Adrenal gland (tissue), 19 donors: ENCODE results near the gene LDAF1. TPM values are rescaled to one million over a fixed set of nuclear protein-coding genes. Genes with fewer than 3 reads are reported as not detected.
"Not testable (repeated sequence)": the region's sequence is repeated elsewhere in the genome, so short reads cannot be mapped to it uniquely, and the experiment has no call there.

Experiments
- DNase-seq, 7 donors: peaks; one replicate each; pipeline ENCODE4 v3.0.0-alpha.2; 2019 to 2020
- H3K27ac ChIP-seq, 5 donors: fragments of 200-600 bp; sonication (generic) in 4 of 5; 1 replicate in 3 of 5; 2 replicates in 2 of 5; pipeline versions ENCODE4 v1.5.1 to v1.8.0; 2016 to 2020; ENCODE audit warnings: mild to moderate bottlenecking in 1 of 5
- H3K27me3 ChIP-seq: fragments of 200-600 bp; 2 replicates; pipeline ENCODE4 v1.8.0; 2021
- H3K36me3 ChIP-seq, 2 donors: fragments of 200-600 bp; replicated peaks in 1 of 2; 1 replicate in 1 of 2; 2 replicates in 1 of 2; pipeline versions ENCODE4 v1.5.1 to v1.8.0; 2018 to 2022
- H3K4me1 ChIP-seq, 2 donors: fragments of 200-600 bp; replicated peaks in 1 of 2; 1 replicate in 1 of 2; 2 replicates in 1 of 2; pipeline versions ENCODE4 v1.5.1 to v1.8.0; 2018 to 2021
- H3K4me3 ChIP-seq, 4 donors: fragments of 200-600 bp; sonication (generic) in 3 of 4; one replicate each; pipeline ENCODE4 v1.5.1; 2016 to 2018
- H3K9me3 ChIP-seq, 3 donors: fragments of 200-600 bp; sonication (generic) in 1 of 3; replicated peaks in 1 of 3; 1 replicate in 2 of 3; 2 replicates in 1 of 3; pipeline versions ENCODE4 v1.5.1 to v1.8.0; 2016 to 2021
- CTCF ChIP-seq, 6 experiments: fragments of 450-650 bp in 4 of 6; fragments of 200-600 bp in 2 of 6; sonication (generic) in 1 of 6; IDR thresholded peaks; 1 replicate in 5 of 6; 2 replicates in 1 of 6; pipeline versions ENCODE4 v1.5.1 to v1.8.0; 2016 to 2021; ENCODE audit warnings: antibody characterized with exemption in 6 of 6, mild to moderate bottlenecking in 2 of 6, moderate library complexity in 1 of 6
- POLR2A ChIP-seq, 2 donors: fragments of 450-650 bp; IDR thresholded peaks; one replicate each; pipeline ENCODE4 v1.6.1; 2017; ENCODE audit warnings: antibody characterized with exemption in 2 of 2, mild to moderate bottlenecking in 2 of 2, moderate library complexity in 1 of 2
- WGBS, 4 donors: extraction: QIAGEN DNeasy Blood & Tissue Kit in 2 of 4; methylation state at CpG; one replicate each; pipeline versions ENCODE4 v1.1.5 to v1.1.7; 2013 to 2017; 5-methylcytosine and 5-hydroxymethylcytosine counted together
- intact Hi-C, 2 donors: fragments of 100-400 bp; cut with DNase I; formaldehyde crosslinking; loops; one replicate each; pipeline versions ENCODE4 v1.14.1 to v1.15.0; 2022 to 2023
- long read RNA-seq, 10 donors: library from polyadenylated mRNA in 3 of 10; unstranded in 2 of 10; stranded (forward) in 1 of 10; transcript quantifications; one replicate each; pipeline ENCODE4 v2.0.0 and lab custom pipeline, GENCODE V29; 2021 to 2026
- polyA plus RNA-seq, 3 donors: library from polyadenylated mRNA; stranded (reverse); fragments of 200-250 nt in 2 of 3; fragments of 350-450 nt in 1 of 3; fragmentation: Illumina TruSeq in 1 of 3; extraction: RNeasy Lipid Tissue Mini Kit (QIAGEN cat#74804) in 1 of 3; gene quantifications; one replicate each; pipeline ENCODE4 v1.2.3, GENCODE V29; 2013 to 2014
- total RNA-seq, 9 donors: library from RNA; depleted of rRNA in 4 of 9; stranded (reverse); fragments of >200 nt in 4 of 9; fragments of 120-200 nt in 1 of 9; fragmentation: NEBNext Ultra II Directional in 1 of 9; extraction: Animal tissue kit (Norgen Biotek cat#: 25700) in 1 of 9; gene quantifications; one replicate each; pipeline versions ENCODE4 v1.1.0 to v1.2.4, GENCODE V29; 2013 to 2023
- donor health status: healthy with polysubstance abuse.
- donor health status: Bipolar disorder and iron deficiency.
- donor health status: DM: yes; HTN: yes; CAD: no.
- donor health status: DM: no; HTN: no; CAD: no.
- donor health status: DM: no; HTN: no; CAD: no.
- donor health status: DM: yes; HTN: yes; CAD: no.

LDAF1 gene
- total RNA-seq (100 to 1,000 TPM in 4 of 9 donors, 10 to 100 TPM in 3, 1 to 10 TPM in 2; 4.2 to 194 (median 81.1) TPM), polyA plus RNA-seq (10 to 100 TPM in 1 of 3 donors, 1 to 10 TPM in 2; 5.3 to 21.6 (median 8.3) TPM)
- long read RNA-seq, donor 1, partial matches to known transcripts, result 0 of 2 reads
- long read RNA-seq, donor 1, other reads (novel, unspliced or antisense), result 0 of 2 reads
- long read RNA-seq, donor 2, partial matches to known transcripts, result 0 of 2 reads
- long read RNA-seq, donor 2, other reads (novel, unspliced or antisense), result 0 of 2 reads
- long read RNA-seq, donor 3, result 0 reads
- long read RNA-seq, donor 4, transcript TMEM159-203 (6 exons, 1,378 nt), result minor isoform, 16 of 133 reads
- long read RNA-seq, donor 4, transcript TMEM159-201 (5 exons, 2,014 nt), result major isoform, 50 of 133 reads
- long read RNA-seq, donor 4, transcript TMEM159-202 (5 exons, 1,812 nt), result minor isoform, 28 of 133 reads
- long read RNA-seq, donor 4, partial matches to known transcripts, result 1 of 133 reads
- long read RNA-seq, donor 4, other reads (novel, unspliced or antisense), result 37 of 133 reads
- long read RNA-seq, donor 5, transcript TMEM159-202 (5 exons, 1,812 nt), result minor isoform, 19 of 63 reads
- long read RNA-seq, donor 5, transcript TMEM159-201 (5 exons, 2,014 nt), result major isoform, 31 of 63 reads
- long read RNA-seq, donor 5, partial matches to known transcripts, result 0 of 63 reads
- long read RNA-seq, donor 5, other reads (novel, unspliced or antisense), result 9 of 63 reads
- long read RNA-seq, donor 6, transcript TMEM159-203 (6 exons, 1,378 nt), result minor isoform, 11 of 122 reads
- long read RNA-seq, donor 6, transcript TMEM159-201 (5 exons, 2,014 nt), result major isoform, 40 of 122 reads
- long read RNA-seq, donor 6, transcript TMEM159-202 (5 exons, 1,812 nt), result minor isoform, 31 of 122 reads
- long read RNA-seq, donor 6, partial matches to known transcripts, result 30 of 122 reads
- long read RNA-seq, donor 6, other reads (novel, unspliced or antisense), result 9 of 122 reads
- long read RNA-seq, donor 7, partial matches to known transcripts, result 0 of 1 reads
- long read RNA-seq, donor 7, other reads (novel, unspliced or antisense), result 0 of 1 reads
- long read RNA-seq, donor 8, partial matches to known transcripts, result 0 of 2 reads
- long read RNA-seq, donor 8, other reads (novel, unspliced or antisense), result 0 of 2 reads
- long read RNA-seq, donor 9, partial matches to known transcripts, result 0 of 1 reads
- long read RNA-seq, donor 9, other reads (novel, unspliced or antisense), result 0 of 1 reads
- long read RNA-seq, donor 10, result 0 reads

- H3K27me3 ChIP-seq, result no peaks in the 10 kb centered on the region
- H3K4me3 ChIP-seq, result peak within 1 kb of the TSS; percentile 38 to 82 (median 67)
- no peak for TF ChIP-seq CTCF (IDR thresholded peaks at IDR 0.05)
- peak; percentile 33 to 62 for TF ChIP-seq POLR2A (IDR thresholded peaks at IDR 0.05)
- no peaks in the 10 kb centered on the region for H3K36me3 ChIP-seq
- intact Hi-C loops, result loop anchor here (10.0 kb wide), 3 partner anchors 136 to 1166 kb away; no protein-coding TSS in a partner anchor
- H3K4me1 ChIP-seq, result peaks cover 47 to 52% of the 10 kb centered on the region in 2 donors
- H3K27ac ChIP-seq, result peak within 1 kb of the TSS in 4 of 5 donors; percentile 10 to 82 (median 62)
- 0 to 2% (median 1%) methylated on average over 10 to 58 of the region's 59 CpGs for WGBS, 4 donors
- H3K9me3 ChIP-seq, result no peaks in the 10 kb centered on the region
- peak; percentile 78 to 88 (median 85) for DNase-seq
These were observed at the start of gene LDAF1 for GRCh38 chr16:21158208-21159110. Gene LDAF1, plus strand, starts transcription at chr16:21158674. Its CDS starts 2,509 bp downstream, at chr16:21161183.

- H3K27ac ChIP-seq, DNase-seq, H3K36me3 ChIP-seq, intact Hi-C loops, H3K4me3 ChIP-seq, H3K9me3 ChIP-seq, H3K4me1 ChIP-seq, H3K27me3 ChIP-seq: not testable (repeated sequence)
- 90 to 95% (median 92%) methylated on average over 4 of the region's 4 CpGs for WGBS, 4 donors
These were observed 42.9 kb upstream of the LDAF1 start for GRCh38 chr16:21115551-21115950.

GRCh38 chr16:21116148-21116693, 42.3 kb upstream of the LDAF1 start:
- Histone ChIP-seq H3K36me3 (no peaks in the 10 kb centered on the region), H3K9me3 (no peaks in the 10 kb centered on the region), H3K4me3 (no peak overlapping the region), H3K27ac (no peak overlapping the region), H3K27me3 (no peaks in the 10 kb centered on the region), H3K4me1 (no peaks in the 10 kb centered on the region)
- intact Hi-C loops, result no loop called here
- peak in 3 of 7 donors; percentile 1 to 14 (median 14) for DNase-seq
- 38 to 46% (median 42%) methylated on average over 13 of the region's 13 CpGs for WGBS, 4 donors
- TF ChIP-seq CTCF (IDR thresholded peaks at IDR 0.05) (no peak), POLR2A (IDR thresholded peaks at IDR 0.05) (no peak)

- Histone ChIP-seq H3K4me1 (no peaks in the 10 kb centered on the region), H3K27me3 (no peaks in the 10 kb centered on the region), H3K4me3 (no peak overlapping the region), H3K27ac (no peak overlapping the region), H3K36me3 (no peaks in the 10 kb centered on the region), H3K9me3 (no peaks in the 10 kb centered on the region)
- TF ChIP-seq POLR2A (IDR thresholded peaks at IDR 0.05), result no peak
- no peak for TF ChIP-seq CTCF (IDR thresholded peaks at IDR 0.05)
- WGBS, 4 donors, result 81 to 90% (median 88%) methylated on average over 4 of the region's 4 CpGs
- intact Hi-C loops, result no loop called here
- no peak for DNase-seq
These were observed 40.9 kb upstream of the LDAF1 start for GRCh38 chr16:21117567-21117966.
